DOHH2 (cell line): Measurements from ENCODE around the gene ZNF335.

Experiments used
- EZH2phosphoT487 ChIP-seq: fragments of 200-600 bp; sonication (generic); IDR thresholded peaks from 2 replicates; pipeline ENCODE4 v1.6.1; 2017; ENCODE audit warnings: borderline replicate concordance, mild to moderate bottlenecking, antibody characterized with exemption, low read length, moderate library complexity, mixed read lengths
- TF ChIP-seq, protein P1 (sequence below): fragments of 200-600 bp; sonication (generic); IDR thresholded peaks from one replicate; pipeline ENCODE4 v1.5.1; 2014; ENCODE audit warnings: antibody characterized with exemption, mild to moderate bottlenecking, low read depth, low read length; ENCODE audit not compliant: poor library complexity, severe bottlenecking

DNA sequence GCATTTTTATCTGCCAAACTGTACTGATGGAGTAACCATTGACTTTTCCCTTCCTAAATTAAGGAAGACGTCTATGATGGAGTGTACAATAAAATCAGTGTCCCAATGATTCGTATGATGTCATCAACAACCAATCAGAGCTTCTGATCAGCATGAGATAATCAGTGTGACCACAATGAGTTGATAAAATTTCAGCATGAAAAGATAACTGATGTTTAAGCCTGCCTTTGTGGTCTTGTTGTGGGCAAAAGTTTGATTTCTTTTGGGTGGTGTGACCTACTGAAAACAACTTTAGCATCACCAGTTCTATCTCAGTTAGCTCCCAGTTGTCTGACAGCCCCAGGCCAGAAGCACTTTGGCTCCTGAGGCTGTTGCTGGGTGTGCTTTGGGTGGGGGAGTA lies 34.2 kb downstream of the ZNF335 start:
- TF ChIP-seq, protein P1, sequence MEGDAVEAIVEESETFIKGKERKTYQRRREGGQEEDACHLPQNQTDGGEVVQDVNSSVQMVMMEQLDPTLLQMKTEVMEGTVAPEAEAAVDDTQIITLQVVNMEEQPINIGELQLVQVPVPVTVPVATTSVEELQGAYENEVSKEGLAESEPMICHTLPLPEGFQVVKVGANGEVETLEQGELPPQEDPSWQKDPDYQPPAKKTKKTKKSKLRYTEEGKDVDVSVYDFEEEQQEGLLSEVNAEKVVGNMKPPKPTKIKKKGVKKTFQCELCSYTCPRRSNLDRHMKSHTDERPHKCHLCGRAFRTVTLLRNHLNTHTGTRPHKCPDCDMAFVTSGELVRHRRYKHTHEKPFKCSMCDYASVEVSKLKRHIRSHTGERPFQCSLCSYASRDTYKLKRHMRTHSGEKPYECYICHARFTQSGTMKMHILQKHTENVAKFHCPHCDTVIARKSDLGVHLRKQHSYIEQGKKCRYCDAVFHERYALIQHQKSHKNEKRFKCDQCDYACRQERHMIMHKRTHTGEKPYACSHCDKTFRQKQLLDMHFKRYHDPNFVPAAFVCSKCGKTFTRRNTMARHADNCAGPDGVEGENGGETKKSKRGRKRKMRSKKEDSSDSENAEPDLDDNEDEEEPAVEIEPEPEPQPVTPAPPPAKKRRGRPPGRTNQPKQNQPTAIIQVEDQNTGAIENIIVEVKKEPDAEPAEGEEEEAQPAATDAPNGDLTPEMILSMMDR, result no peak
- TF ChIP-seq EZH2phosphoT487, result no peak
